Liver (tissue), 9 donors: Measurements from ENCODE around the gene UXS1. TPM values are rescaled to one million over a fixed set of nuclear protein-coding genes. Genes with fewer than 3 reads are reported as not detected.

Experiments used
- DNase-seq: peaks from one replicate; pipeline ENCODE4 v3.0.0-alpha.2; 2017; ENCODE audit warnings: low spot score
- H3K27ac ChIP-seq, 2 donors: one replicate each; pipeline ENCODE4 v1.7.0; 2013; ENCODE audit warnings: inconsistent platforms in 2 of 2, low read length in 2 of 2, control low read depth in 1 of 2, low read depth in 1 of 2, mild to moderate bottlenecking in 1 of 2
- H3K27me3 ChIP-seq, 4 donors: one replicate each; pipeline versions ENCODE4 v1.6.1 to v1.7.0; 2013; ENCODE audit warnings: low read length in 3 of 4, inconsistent platforms in 1 of 4, mild to moderate bottlenecking in 1 of 4, moderate library complexity in 1 of 4; ENCODE audit not compliant: control insufficient read depth in 4 of 4, insufficient read depth in 4 of 4
- H3K36me3 ChIP-seq, 4 donors: one replicate each; pipeline versions ENCODE4 v1.6.1 to v1.7.0; 2013; ENCODE audit warnings: low read length in 3 of 4, mild to moderate bottlenecking in 3 of 4, low read depth in 1 of 4, moderate library complexity in 1 of 4; ENCODE audit not compliant: control insufficient read depth in 4 of 4, insufficient read depth in 3 of 4
- H3K4me1 ChIP-seq, 4 donors: one replicate each; pipeline versions ENCODE4 v1.6.1 to v1.7.0; 2013; ENCODE audit warnings: low read length in 3 of 4, mild to moderate bottlenecking in 3 of 4, moderate library complexity in 1 of 4; ENCODE audit not compliant: control insufficient read depth in 4 of 4, insufficient read depth in 4 of 4
- H3K4me3 ChIP-seq, 3 donors: one replicate each; pipeline versions ENCODE4 v1.6.1 to v1.7.0; 2013; ENCODE audit warnings: low read length in 3 of 3, control low read depth in 1 of 3, low read depth in 1 of 3, mild to moderate bottlenecking in 1 of 3
- H3K9ac ChIP-seq, 2 donors: one replicate each; pipeline ENCODE4 v1.7.0; 2013; ENCODE audit warnings: low read length in 2 of 2, mild to moderate bottlenecking in 2 of 2, moderate library complexity in 2 of 2, control low read depth in 1 of 2, low read depth in 1 of 2
- H3K9me3 ChIP-seq, 4 donors: one replicate each; pipeline versions ENCODE4 v1.6.1 to v1.7.0; 2013; ENCODE audit warnings: low read length in 3 of 4; ENCODE audit not compliant: control insufficient read depth in 4 of 4
- EGR1 ChIP-seq, 2 donors: IDR thresholded peaks; 2 replicates each; pipeline ENCODE4 v1.6.1; 2016 to 2018; ENCODE audit warnings: antibody characterized with exemption in 2 of 2, low read depth in 2 of 2
- FOXA1 ChIP-seq: IDR thresholded peaks from 2 replicates; pipeline ENCODE4 v1.6.1; 2016; ENCODE audit warnings: antibody characterized with exemption
- FOXA2 ChIP-seq: IDR thresholded peaks from 2 replicates; pipeline ENCODE4 v1.6.1; 2016; ENCODE audit warnings: antibody characterized with exemption
- GABPA ChIP-seq, 2 donors: IDR thresholded peaks in 1 of 2; conservative IDR thresholded peaks in 1 of 2; 2 replicates each; pipeline ENCODE4 v1.6.1; 2016; ENCODE audit warnings: antibody characterized with exemption in 2 of 2, mild to moderate bottlenecking in 1 of 2, moderate library complexity in 1 of 2
- HNF4A ChIP-seq, 2 donors: conservative IDR thresholded peaks; 2 replicates each; pipeline ENCODE4 v1.6.1; 2016; ENCODE audit warnings: antibody characterized with exemption in 2 of 2, mild to moderate bottlenecking in 2 of 2
- HNF4G ChIP-seq: IDR thresholded peaks from 2 replicates; pipeline ENCODE4 v1.6.1; 2016; ENCODE audit warnings: antibody characterized with exemption
- JUND ChIP-seq, 2 donors: IDR thresholded peaks; 2 replicates each; pipeline ENCODE4 v1.6.1; 2016; ENCODE audit warnings: antibody characterized with exemption in 2 of 2
- NR2F2 ChIP-seq: IDR thresholded peaks from 2 replicates; pipeline ENCODE4 v1.6.1; 2016; ENCODE audit warnings: antibody characterized with exemption
- RAD21 ChIP-seq, 2 donors: IDR thresholded peaks; 2 replicates each; pipeline ENCODE4 v1.6.1; 2016; ENCODE audit warnings: antibody characterized with exemption in 2 of 2, mild to moderate bottlenecking in 2 of 2
- RXRA ChIP-seq, 2 donors: IDR thresholded peaks; 2 replicates each; pipeline ENCODE4 v1.6.1; 2017 to 2018; ENCODE audit warnings: antibody characterized with exemption in 2 of 2, mild to moderate bottlenecking in 1 of 2
- SP1 ChIP-seq: IDR thresholded peaks from 2 replicates; pipeline ENCODE4 v1.6.1; 2018; ENCODE audit warnings: antibody characterized with exemption, mild to moderate bottlenecking
- TAF1 ChIP-seq: conservative IDR thresholded peaks from 2 replicates; pipeline ENCODE4 v1.6.1; 2016; ENCODE audit warnings: antibody characterized with exemption, mild to moderate bottlenecking
- YY1 ChIP-seq: IDR thresholded peaks from 2 replicates; pipeline ENCODE4 v1.6.1; 2016; ENCODE audit warnings: antibody characterized with exemption, mild to moderate bottlenecking
- WGBS: extraction: QIAGEN DNeasy Blood & Tissue Kit; methylation state at CpG from one replicate; pipeline ENCODE4 v1.1.7; 2013; 5-methylcytosine and 5-hydroxymethylcytosine counted together
- polyA plus RNA-seq, 2 donors: library from polyadenylated mRNA; stranded (reverse) in 1 of 2; unstranded in 1 of 2; fragments of 200-250 nt in 1 of 2; fragments of >200 nt in 1 of 2; fragmentation: Nextera tagmentation in 1 of 2; extraction: Ambion mirVana in 1 of 2; gene quantifications; one replicate each; pipeline versions ENCODE4 v1.2.1 to v1.2.3, GENCODE V29; 2013 to 2015
- total RNA-seq, 2 donors: library from RNA; depleted of rRNA; stranded (reverse); fragments of >200 nt; gene quantifications; one replicate each; pipeline ENCODE4 v1.2.3, GENCODE V29; 2014
- TF ChIP-seq, protein P1 (sequence below): IDR thresholded peaks from 2 replicates; pipeline ENCODE4 v1.6.1; 2016; ENCODE audit warnings: antibody characterized with exemption
- TF ChIP-seq, protein P2 (sequence below): IDR thresholded peaks from 2 replicates; pipeline ENCODE4 v1.6.1; 2016; ENCODE audit warnings: antibody characterized with exemption
- TF ChIP-seq, protein P3 (sequence below): IDR thresholded peaks from 2 replicates; pipeline ENCODE4 v1.6.1; 2016; ENCODE audit warnings: antibody characterized with exemption
- TF ChIP-seq, protein P4 (sequence below): fragments of 150-350 bp; IDR thresholded peaks from 2 replicates; pipeline ENCODE4 v1.5.1; 2017; ENCODE audit warnings: improper control_type of control experiment, low read depth, low read length; ENCODE audit not compliant: missing input control
- donor health status: healthy.
- donor health status: healthy.
- donor health status: healthy.
- donor health status: healthy.
- donor health status: healthy.

UXS1 gene
- total and polyA plus RNA-seq, 4 donors, result 8.8 to 19.9 (median 10.0) TPM

DNA sequence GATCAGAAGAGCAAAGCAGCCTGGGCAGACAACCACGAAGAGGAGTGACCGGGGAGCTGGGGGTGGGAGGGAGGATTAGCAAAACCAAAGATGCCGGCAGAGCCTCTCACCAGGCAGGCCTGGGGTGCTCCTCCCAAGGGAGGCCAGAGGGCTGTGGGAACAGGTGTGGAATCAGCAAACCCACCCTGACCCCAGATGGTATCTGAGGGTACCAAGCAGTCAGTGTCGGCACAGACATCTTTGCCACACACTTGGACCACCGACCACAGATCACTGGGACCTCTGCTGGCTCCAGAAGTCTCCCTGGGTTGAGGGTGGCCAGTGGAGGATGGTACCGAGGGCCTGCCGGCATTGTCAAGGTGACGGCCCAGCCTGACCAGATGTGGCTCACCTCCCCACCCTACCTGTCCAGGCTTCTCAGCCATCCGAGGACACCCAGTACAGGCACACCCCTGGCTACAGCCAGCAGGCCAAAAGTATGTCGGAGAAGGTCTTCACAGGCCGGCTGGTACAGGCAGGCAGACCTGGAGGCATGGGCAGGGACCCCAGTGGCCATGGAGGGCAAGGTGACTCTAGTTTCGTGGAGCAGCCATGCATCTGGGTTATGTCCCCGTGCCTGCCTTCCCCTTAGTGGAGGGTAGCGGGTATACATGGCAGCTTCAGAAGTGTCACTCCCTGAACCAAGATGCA, 82.1 kb downstream of the UXS1 start:
- TF ChIP-seq JUND (IDR thresholded peaks at IDR 0.05) (no peak), RXRA (IDR thresholded peaks at IDR 0.05) (no peak), HNF4A (conservative IDR thresholded peaks at IDR 0.05) (no peak), HNF4G (no peak), NR2F2 (no peak), FOXA2 (no peak), SP1 (no peak), GABPA (IDR thresholded peaks at IDR 0.05 in 1 of 2, conservative IDR thresholded peaks at IDR 0.05 in 1 of 2) (no peak), TAF1 (no peak), YY1 (no peak), RAD21 (IDR thresholded peaks at IDR 0.05) (no peak), EGR1 (IDR thresholded peaks at IDR 0.05; ENCODE audit: low read depth in 2 of 2) (no peak), FOXA1 (no peak)
- TF ChIP-seq, protein P1, sequence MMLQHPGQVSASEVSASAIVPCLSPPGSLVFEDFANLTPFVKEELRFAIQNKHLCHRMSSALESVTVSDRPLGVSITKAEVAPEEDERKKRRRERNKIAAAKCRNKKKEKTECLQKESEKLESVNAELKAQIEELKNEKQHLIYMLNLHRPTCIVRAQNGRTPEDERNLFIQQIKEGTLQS, result no peak
- TF ChIP-seq, protein P2, sequence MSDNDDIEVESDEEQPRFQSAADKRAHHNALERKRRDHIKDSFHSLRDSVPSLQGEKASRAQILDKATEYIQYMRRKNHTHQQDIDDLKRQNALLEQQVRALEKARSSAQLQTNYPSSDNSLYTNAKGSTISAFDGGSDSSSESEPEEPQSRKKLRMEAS, result no peak
- TF ChIP-seq, protein P3, sequence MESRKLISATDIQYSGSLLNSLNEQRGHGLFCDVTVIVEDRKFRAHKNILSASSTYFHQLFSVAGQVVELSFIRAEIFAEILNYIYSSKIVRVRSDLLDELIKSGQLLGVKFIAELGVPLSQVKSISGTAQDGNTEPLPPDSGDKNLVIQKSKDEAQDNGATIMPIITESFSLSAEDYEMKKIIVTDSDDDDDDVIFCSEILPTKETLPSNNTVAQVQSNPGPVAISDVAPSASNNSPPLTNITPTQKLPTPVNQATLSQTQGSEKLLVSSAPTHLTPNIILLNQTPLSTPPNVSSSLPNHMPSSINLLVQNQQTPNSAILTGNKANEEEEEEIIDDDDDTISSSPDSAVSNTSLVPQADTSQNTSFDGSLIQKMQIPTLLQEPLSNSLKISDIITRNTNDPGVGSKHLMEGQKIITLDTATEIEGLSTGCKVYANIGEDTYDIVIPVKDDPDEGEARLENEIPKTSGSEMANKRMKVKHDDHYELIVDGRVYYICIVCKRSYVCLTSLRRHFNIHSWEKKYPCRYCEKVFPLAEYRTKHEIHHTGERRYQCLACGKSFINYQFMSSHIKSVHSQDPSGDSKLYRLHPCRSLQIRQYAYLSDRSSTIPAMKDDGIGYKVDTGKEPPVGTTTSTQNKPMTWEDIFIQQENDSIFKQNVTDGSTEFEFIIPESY, result no peak
- TF ChIP-seq, protein P4, sequence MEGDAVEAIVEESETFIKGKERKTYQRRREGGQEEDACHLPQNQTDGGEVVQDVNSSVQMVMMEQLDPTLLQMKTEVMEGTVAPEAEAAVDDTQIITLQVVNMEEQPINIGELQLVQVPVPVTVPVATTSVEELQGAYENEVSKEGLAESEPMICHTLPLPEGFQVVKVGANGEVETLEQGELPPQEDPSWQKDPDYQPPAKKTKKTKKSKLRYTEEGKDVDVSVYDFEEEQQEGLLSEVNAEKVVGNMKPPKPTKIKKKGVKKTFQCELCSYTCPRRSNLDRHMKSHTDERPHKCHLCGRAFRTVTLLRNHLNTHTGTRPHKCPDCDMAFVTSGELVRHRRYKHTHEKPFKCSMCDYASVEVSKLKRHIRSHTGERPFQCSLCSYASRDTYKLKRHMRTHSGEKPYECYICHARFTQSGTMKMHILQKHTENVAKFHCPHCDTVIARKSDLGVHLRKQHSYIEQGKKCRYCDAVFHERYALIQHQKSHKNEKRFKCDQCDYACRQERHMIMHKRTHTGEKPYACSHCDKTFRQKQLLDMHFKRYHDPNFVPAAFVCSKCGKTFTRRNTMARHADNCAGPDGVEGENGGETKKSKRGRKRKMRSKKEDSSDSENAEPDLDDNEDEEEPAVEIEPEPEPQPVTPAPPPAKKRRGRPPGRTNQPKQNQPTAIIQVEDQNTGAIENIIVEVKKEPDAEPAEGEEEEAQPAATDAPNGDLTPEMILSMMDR, result no peak
- DNase-seq, result no peak
- Histone ChIP-seq H3K36me3 (peaks cover 0 to 6% (median under 1%) of the 10 kb centered on the region in 4 donors), H3K27ac (no peak overlapping the region), H3K9me3 (no peaks in the 10 kb centered on the region), H3K4me3 (no peak overlapping the region), H3K9ac (no peak overlapping the region), H3K4me1 (no peaks in the 10 kb centered on the region), H3K27me3 (no peaks in the 10 kb centered on the region)
- WGBS, result 97% methylated on average over 14 of the region's 14 CpGs

DNA sequence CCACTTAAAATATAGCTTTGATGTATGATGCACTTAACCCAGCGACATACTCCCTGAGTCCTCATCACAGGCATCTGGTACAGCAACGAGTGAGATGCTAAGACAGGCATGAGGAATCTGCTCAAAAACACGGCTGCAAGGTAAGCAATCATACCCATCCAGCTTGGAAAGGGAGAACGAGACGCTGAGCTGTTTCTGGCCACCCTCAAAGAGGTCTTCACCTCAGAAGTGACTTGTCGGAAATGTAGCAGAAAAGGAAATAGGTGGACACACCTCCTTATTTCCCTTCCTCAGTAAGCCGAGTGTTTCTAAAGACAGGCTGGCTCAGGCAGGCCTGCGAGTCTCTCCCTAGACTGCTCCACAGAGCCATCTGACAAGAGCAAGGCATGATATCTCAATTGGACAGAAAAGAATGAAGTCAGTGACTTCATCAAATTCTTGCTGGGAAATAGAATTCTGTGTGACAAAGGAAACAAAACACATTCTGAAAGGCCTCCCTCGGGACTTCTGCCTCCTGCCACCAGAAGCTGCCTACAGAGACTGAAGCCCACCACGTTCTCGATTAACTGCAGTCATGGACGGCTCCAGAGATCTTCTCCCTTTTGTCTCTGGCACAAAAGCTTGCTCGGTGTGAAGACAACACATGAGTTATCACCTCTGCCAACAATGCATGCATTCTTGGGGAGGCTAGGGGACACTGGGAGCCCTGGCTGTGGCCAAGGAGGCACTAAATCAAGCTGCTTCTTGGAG, 84.3 kb downstream of the UXS1 start:
- 92% methylated on average over 13 of the region's 13 CpGs for WGBS
- Histone ChIP-seq H3K27me3 (no peaks in the 10 kb centered on the region), H3K27ac (no peak overlapping the region), H3K9me3 (no peaks in the 10 kb centered on the region), H3K4me3 (no peak overlapping the region), H3K9ac (no peak overlapping the region), H3K36me3 (peaks cover 0 to 6% (median under 1%) of the 10 kb centered on the region in 4 donors), H3K4me1 (no peaks in the 10 kb centered on the region)
- DNase-seq, result no peak
- TF ChIP-seq RXRA (IDR thresholded peaks at IDR 0.05), result no peak
- no peak for TF ChIP-seq GABPA (IDR thresholded peaks at IDR 0.05 in 1 of 2, conservative IDR thresholded peaks at IDR 0.05 in 1 of 2)
- no peak for TF ChIP-seq SP1
- no peak for TF ChIP-seq RAD21 (IDR thresholded peaks at IDR 0.05)
- TF ChIP-seq HNF4G, result no peak
- TF ChIP-seq, protein P4, result no peak
- no peak for TF ChIP-seq NR2F2
